Panc1 (cell line): Measurements from ENCODE around the gene NAXE. TPM values are rescaled to one million over a fixed set of nuclear protein-coding genes. Genes with fewer than 3 reads are reported as not detected.

ENCODE experiments used
- ATAC-seq: fragments of 200-7000 bp; cut with Tn5 transposase; 2 replicates; pipeline ENCODE4 v1.9.1; 2020; ENCODE audit warnings: mild to moderate bottlenecking, moderate library complexity
- BruUV-seq: library from RNA; stranded (reverse); fragments of 400-500 nt; replicated peaks from 2 replicates; lab custom pipeline; 2021; lab: Mats Ljungman, UMichigan
- CTCF ChIA-PET: fragments of 300-600 bp; sonication (Branson Sonifier 250); formaldehyde crosslinking; loops from one replicate; lab custom pipeline; 2022; ENCODE audit warnings: antibody characterized with exemption; lab: Charles Lee
- POLR2A ChIA-PET: fragments of 300-600 bp; sonication (Branson Sonifier 250); formaldehyde crosslinking; loops from one replicate; lab custom pipeline; 2022; ENCODE audit warnings: antibody characterized with exemption; lab: Charles Lee
- DNase-seq: peaks from one replicate; pipeline ENCODE4 v3.0.0-alpha.2; 2010; ENCODE audit warnings: low read depth, low spot score
- H3K27ac ChIP-seq: 2 replicates; pipeline ENCODE4 v1.5.1; 2011; ENCODE audit warnings: mild to moderate bottlenecking, low read length, inconsistent platforms
- H3K27me3 ChIP-seq: fragments of 200-500 bp; sonication (Bioruptor generic); 2 replicates; pipeline ENCODE4 v1.6.0; 2014; ENCODE audit warnings: low read length, inconsistent platforms; ENCODE audit not compliant: control insufficient read depth, insufficient read depth
- H3K36me3 ChIP-seq: fragments of 200-500 bp; sonication (Bioruptor generic); 2 replicates; pipeline ENCODE4 v1.5.1; 2014; ENCODE audit warnings: inconsistent platforms, mild to moderate bottlenecking, low read length, moderate library complexity; ENCODE audit not compliant: control insufficient read depth, insufficient read depth
- H3K4me1 ChIP-seq: 2 replicates; pipeline ENCODE4 v1.5.1; 2011; ENCODE audit warnings: inconsistent platforms, mild to moderate bottlenecking, low read length, moderate library complexity; ENCODE audit not compliant: control insufficient read depth, insufficient read depth
- H3K4me3 ChIP-seq, 2 experiments: 2 replicates each; pipeline ENCODE4 v1.5.1; 2011 to 2012; ENCODE audit warnings: low read depth in 2 of 2, low read length in 2 of 2, mild to moderate bottlenecking in 2 of 2, inconsistent platforms in 1 of 2, moderate library complexity in 1 of 2
- H3K9me3 ChIP-seq: fragments of 200-500 bp; sonication (Bioruptor generic); 2 replicates; pipeline ENCODE4 v1.5.1; 2014; ENCODE audit warnings: low read depth, mild to moderate bottlenecking, inconsistent platforms, low read length, moderate library complexity; ENCODE audit not compliant: control insufficient read depth, insufficient read depth
- CTCF ChIP-seq: fragments of 450-650 bp; IDR thresholded peaks from 2 replicates; pipeline ENCODE4 v1.5.1; 2017; ENCODE audit warnings: mild to moderate bottlenecking
- POLR2AphosphoS5 ChIP-seq: IDR thresholded peaks from 2 replicates; pipeline ENCODE4 v1.6.1; 2012; ENCODE audit warnings: mild to moderate bottlenecking, low read depth, low read length, moderate library complexity
- REST ChIP-seq, 2 experiments: IDR thresholded peaks; 2 replicates each; pipeline ENCODE4 v1.6.1; 2011 to 2012; ENCODE audit warnings: low read depth in 2 of 2, control low read depth in 1 of 2, low read length in 1 of 2, mild to moderate bottlenecking in 1 of 2, moderate library complexity in 1 of 2; ENCODE audit not compliant: insufficient read depth in 1 of 2
- SIN3A ChIP-seq: IDR thresholded peaks from 2 replicates; pipeline ENCODE4 v1.6.1; 2012; ENCODE audit warnings: low read depth, mild to moderate bottlenecking, low read length, moderate library complexity, borderline replicate concordance; ENCODE audit not compliant: insufficient read depth
- TCF7L2 ChIP-seq: IDR thresholded peaks from 2 replicates; pipeline ENCODE4 v1.6.1; 2011; ENCODE audit warnings: mild to moderate bottlenecking, low read depth, low read length, inconsistent platforms
- in situ Hi-C: cut with HindIII; loops from 2 replicates; pipeline ENCODE4 v1.10.0; 2016; ENCODE audit warnings: low sequenced_read_pairs, low pct_unique_long_range_greater_than_20kb
- intact Hi-C: fragments of 100-400 bp; cut with micrococcal nuclease; formaldehyde crosslinking; loops from one replicate; pipeline ENCODE4 v1.10.0; 2022; ENCODE audit not compliant: unreplicated experiment
- total RNA-seq: library from RNA; stranded (reverse); gene quantifications from one replicate; pipeline ENCODE4 v1.2.1, GENCODE V29; 2021; ENCODE audit not compliant: unreplicated experiment

Gene NAXE
- total RNA-seq, 1 experiment from 2014 or later, result 211 TPM

GRCh38 chr1:156643778-156644092, 52.2 kb downstream of the NAXE start:
- Histone ChIP-seq H3K4me1 (peaks cover 16% of the 10 kb centered on the region), H3K27me3 (no peaks in the 10 kb centered on the region), H3K36me3 (no peaks in the 10 kb centered on the region), H3K4me3 (no peak overlapping the region), H3K27ac (no peak overlapping the region), H3K9me3 (no peaks in the 10 kb centered on the region)
- no TSS peak for BruUV-seq
- POLR2A ChIA-PET, result no interaction called here
- CTCF ChIA-PET, result interaction anchor here (0.5 to 0.9 kb wide), 2 partner anchors 12 to 30 kb away, joined by 4 to 6 read pairs; no protein-coding TSS in a partner anchor
- DNase-seq, result no peak
- intact Hi-C loops, result no loop called here
- in situ Hi-C loops, result no loop called here
- no peak for ATAC-seq
- no peak for TF ChIP-seq POLR2AphosphoS5
- TF ChIP-seq SIN3A, result no peak
- TF ChIP-seq CTCF, result no peak
- TF ChIP-seq TCF7L2, result no peak
- TF ChIP-seq REST (IDR thresholded peaks at IDR 0.05; ENCODE audit: insufficient read depth in 1 of 2, low read depth in 2 of 2, low read length in 1 of 2), result no peak

Other genes with a start within 250 kb of the NAXE start
- 0.28 TPM for gene RHBG, start 222.6 kb upstream of the NAXE start, total RNA-seq
- gene MEF2D, start 91.0 kb upstream of the NAXE start, total RNA-seq, result 30.9 TPM
- 25.6 TPM for gene IQGAP3, start 19.2 kb upstream of the NAXE start, total RNA-seq
- gene TTC24, start 12.1 kb upstream of the NAXE start, total RNA-seq, result not detected
- 44.4 TPM for gene GPATCH4, start 9.7 kb downstream of the NAXE start, total RNA-seq
- 0.21 TPM for gene HAPLN2, start 27.6 kb downstream of the NAXE start, total RNA-seq
- gene BCAN, start 50.3 kb downstream of the NAXE start, total RNA-seq, result 0.57 TPM
- gene NES, start 85.6 kb downstream of the NAXE start, total RNA-seq, result 56.3 TPM
- gene CRABP2, start 113.8 kb downstream of the NAXE start, total RNA-seq, result 1,115 TPM
- gene METTL25B, start 136.7 kb downstream of the NAXE start, total RNA-seq, result 32.8 TPM
- gene ISG20L2, start 137.0 kb downstream of the NAXE start, total RNA-seq, result 40.6 TPM
- gene MRPL24, start 149.3 kb downstream of the NAXE start, total RNA-seq, result 80.4 TPM
- gene HDGF, start 159.9 kb downstream of the NAXE start, total RNA-seq, result 325 TPM
- 78.5 TPM for gene PRCC, start 175.8 kb downstream of the NAXE start, total RNA-seq
- 0.69 TPM for gene SH2D2A, start 225.1 kb downstream of the NAXE start, total RNA-seq